Epithelial cell of alveolus of lung (primary cell): ENCODE data around the gene OGFRL1. TPM values are rescaled to one million over a fixed set of nuclear protein-coding genes. Genes with fewer than 3 reads are reported as not detected.

Experiments used
- total RNA-seq: library from RNA; depleted of rRNA; stranded (reverse); fragments of >200 nt; gene quantifications from 2 replicates; pipeline ENCODE4 v1.2.1, GENCODE V29; 2015

The OGFRL1 gene
- total RNA-seq, result 11.1 and 17.8 TPM in 2 replicates

DNA sequence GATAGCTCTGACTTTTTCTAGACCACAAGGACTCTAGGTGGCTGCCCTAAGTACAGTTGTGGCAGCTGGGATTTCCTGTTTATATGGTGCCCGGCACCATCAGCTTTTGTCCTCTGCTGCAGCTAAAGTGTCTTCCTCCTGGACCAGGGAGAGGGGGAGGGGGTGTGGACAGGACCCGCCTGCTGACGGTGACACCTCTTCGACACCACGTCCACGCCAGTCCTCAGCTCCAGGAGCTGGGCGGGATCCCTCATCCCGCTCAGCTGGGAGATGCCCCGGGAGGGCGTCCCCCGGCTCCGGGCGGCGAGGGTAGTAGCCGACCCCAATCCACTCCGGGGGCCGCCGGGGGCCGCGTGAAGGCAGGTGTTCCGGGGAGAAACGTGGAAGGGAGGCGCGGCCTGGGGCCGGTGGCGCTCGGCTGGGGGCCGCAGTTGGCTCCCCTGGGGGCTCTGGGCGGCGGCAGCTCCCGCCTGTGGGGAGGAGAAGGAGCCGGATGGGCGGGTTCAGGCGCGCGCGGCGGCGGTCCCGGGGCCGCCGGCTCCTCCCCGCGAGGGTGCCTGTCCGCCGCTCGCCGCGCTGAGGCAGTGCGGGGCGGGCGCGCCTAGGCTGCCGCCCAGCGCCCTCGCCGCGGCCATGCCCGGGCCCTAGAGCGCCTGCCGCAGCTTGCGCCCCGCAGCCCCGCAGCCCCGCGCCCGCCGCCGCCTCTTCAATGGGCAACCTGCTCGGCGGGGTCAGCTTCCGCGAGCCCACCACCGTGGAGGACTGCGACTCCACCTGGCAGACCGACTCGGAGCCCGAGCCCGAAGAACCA is at the start of gene OGFRL1:
Gene OGFRL1 (plus strand): TSS at position 584 of the 811 bp plus-strand sequence. CDS start 126 bp downstream, at position 710.

